ENCODE data around the gene SRRM4. TPM values are rescaled to one million over a fixed set of nuclear protein-coding genes. Genes with fewer than 3 reads are reported as not detected.

The SRRM4 gene
- total and polyA plus RNA-seq, 3 donors from 2014 or later: 0.37 to 1.4 (median 0.79) TPM

DNA sequence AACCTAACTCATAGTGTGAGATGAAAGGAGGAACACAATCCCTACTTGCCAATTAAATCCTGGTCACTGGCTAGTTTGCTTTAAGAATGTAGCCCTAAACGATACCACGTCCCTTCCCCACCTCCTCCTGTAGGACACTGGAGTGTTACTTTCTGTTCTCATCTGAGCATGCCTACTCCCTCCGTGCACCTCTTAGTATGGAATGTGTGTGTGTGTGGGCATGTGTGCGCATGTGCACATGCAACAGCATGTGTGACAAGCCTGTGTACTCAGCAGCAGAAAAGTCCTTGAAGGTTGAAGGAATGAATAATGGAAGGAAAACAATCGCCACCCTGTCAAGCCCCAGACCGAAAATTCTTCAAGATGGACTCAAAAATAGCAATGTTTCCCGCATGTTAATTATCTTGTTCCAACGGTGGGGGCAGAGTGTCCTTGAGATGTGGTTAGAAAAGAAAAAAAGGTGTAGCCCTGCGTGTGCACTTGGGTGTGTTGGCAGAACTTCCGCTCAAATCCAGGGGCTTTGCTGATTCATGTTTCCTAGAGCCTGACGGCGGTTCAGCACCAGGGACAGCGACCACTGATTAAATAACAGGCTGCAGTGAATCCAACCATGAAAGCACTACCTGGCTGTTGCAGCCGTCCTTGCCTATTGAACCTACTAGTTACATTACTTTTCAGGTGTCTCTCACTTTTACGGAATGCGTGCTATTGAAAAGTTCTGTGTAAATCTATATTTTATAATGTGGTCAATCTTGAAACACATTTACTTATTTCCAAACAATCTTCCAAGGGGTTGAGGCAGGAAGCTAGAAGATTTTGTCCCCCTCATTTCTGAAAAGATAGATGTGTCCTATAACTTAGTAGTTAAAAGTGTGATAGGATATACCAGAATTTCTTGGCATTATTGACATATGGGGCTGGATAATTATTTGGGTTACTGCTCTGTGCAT is 79.8 kb downstream of the SRRM4 start:
- 17 to 24% methylated on average over 16 of the region's 16 CpGs for WGBS, 2 donors
- Histone ChIP-seq H3K27me3 (no peaks in the 10 kb centered on the region), H3K36me3 (ENCODE audit: low read depth, missing control alignments) (no peaks in the 10 kb centered on the region), H3K4me1 (no peaks in the 10 kb centered on the region), H3K9me3 (no peaks in the 10 kb centered on the region), H3K27ac (no peak overlapping the region), H3K4me3 (no peak overlapping the region)
- peak; percentile 77 for DNase-seq
- TF ChIP-seq, protein P1, sequence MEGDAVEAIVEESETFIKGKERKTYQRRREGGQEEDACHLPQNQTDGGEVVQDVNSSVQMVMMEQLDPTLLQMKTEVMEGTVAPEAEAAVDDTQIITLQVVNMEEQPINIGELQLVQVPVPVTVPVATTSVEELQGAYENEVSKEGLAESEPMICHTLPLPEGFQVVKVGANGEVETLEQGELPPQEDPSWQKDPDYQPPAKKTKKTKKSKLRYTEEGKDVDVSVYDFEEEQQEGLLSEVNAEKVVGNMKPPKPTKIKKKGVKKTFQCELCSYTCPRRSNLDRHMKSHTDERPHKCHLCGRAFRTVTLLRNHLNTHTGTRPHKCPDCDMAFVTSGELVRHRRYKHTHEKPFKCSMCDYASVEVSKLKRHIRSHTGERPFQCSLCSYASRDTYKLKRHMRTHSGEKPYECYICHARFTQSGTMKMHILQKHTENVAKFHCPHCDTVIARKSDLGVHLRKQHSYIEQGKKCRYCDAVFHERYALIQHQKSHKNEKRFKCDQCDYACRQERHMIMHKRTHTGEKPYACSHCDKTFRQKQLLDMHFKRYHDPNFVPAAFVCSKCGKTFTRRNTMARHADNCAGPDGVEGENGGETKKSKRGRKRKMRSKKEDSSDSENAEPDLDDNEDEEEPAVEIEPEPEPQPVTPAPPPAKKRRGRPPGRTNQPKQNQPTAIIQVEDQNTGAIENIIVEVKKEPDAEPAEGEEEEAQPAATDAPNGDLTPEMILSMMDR (IDR thresholded peaks at IDR 0.05): no peak
- no peak for TF ChIP-seq POLR2A (IDR thresholded peaks at IDR 0.05)
- intact Hi-C loops (cut with DNase I; ENCODE audit: low total_unique reads): no loop called here

DNA sequence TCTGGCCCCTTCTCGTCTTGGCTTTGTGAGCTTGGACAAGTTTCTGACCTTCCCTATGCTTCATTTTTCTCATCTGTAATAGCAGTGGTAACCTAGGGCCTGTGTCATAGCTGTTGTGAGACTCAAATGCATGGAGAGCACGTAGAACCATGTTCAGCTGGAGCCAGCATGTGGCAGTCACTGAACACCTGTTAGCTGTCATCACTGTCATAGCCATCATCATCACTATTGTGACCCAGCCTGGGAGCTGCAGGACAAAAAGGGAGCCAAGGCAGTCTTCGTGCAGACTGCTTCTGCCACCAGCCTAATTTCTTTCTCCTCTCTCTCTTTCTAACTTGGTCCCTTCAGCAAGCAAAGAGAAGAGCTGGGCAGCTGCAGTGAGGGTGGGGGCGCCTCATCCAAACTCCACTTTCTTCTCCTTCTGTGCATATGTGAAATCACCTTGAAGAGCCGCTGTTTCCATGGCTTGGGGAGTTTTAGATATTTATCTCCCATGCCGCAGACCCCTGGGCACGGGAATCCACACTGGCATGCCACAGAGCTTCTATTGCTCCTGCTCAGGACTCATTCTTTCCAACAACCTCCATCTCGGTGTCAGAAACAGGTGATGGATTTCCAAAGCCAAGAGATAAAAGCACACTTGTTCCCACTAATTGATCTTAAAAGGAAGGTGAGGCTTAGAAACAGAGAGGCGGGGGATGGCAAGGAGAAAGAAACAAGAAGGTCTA is 87.0 kb downstream of the SRRM4 start:
- no peaks in the 10 kb centered on the region for H3K4me1 ChIP-seq
- no peak for DNase-seq
- no peaks in the 10 kb centered on the region for H3K27me3 ChIP-seq
- no peak overlapping the region for H3K4me3 ChIP-seq
- H3K9me3 ChIP-seq: no peaks in the 10 kb centered on the region
- TF ChIP-seq POLR2A (IDR thresholded peaks at IDR 0.05): no peak
- TF ChIP-seq, protein P1 (IDR thresholded peaks at IDR 0.05): no peak
- no peaks in the 10 kb centered on the region for H3K36me3 ChIP-seq (ENCODE audit: low read depth, missing control alignments)
- WGBS, 2 donors: 69 to 72% methylated on average over 9 of the region's 9 CpGs
- intact Hi-C loops (cut with DNase I; ENCODE audit: low total_unique reads): no loop called here
- H3K27ac ChIP-seq: no peak overlapping the region

DNA sequence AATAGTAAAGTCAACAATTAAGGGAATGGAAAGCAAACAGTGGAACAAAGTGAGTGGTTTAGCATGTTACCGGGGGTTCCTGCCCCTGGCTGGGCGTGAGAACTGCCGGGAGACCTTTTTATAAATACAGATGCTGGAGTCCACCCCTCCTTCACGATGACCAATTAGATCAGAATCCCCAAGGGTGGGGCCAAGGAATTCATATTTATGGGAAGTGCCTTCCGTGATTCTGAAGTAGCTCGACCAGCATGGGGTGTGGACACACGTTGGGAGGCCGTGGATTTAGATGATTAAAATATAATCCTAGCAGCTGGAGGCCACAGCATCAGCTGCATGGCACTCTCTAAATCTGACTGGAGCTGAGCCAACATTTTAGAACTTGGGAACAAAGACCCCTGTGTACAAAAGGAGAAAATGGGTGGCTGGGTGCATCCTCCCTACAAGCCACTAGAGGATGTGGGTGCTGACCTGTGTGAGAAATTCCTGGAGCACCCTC is 87.9 kb downstream of the SRRM4 start:
- WGBS, 2 donors: 44 to 55% methylated on average over 8 of the region's 8 CpGs
- Histone ChIP-seq H3K36me3 (ENCODE audit: low read depth, missing control alignments) (no peaks in the 10 kb centered on the region), H3K27me3 (no peaks in the 10 kb centered on the region), H3K4me3 (no peak overlapping the region), H3K27ac (no peak overlapping the region), H3K9me3 (no peaks in the 10 kb centered on the region), H3K4me1 (no peaks in the 10 kb centered on the region)
- no peak for DNase-seq
- intact Hi-C loops (cut with DNase I; ENCODE audit: low total_unique reads): no loop called here
- no peak for TF ChIP-seq POLR2A (IDR thresholded peaks at IDR 0.05)
- TF ChIP-seq, protein P1 (IDR thresholded peaks at IDR 0.05): no peak

DNA sequence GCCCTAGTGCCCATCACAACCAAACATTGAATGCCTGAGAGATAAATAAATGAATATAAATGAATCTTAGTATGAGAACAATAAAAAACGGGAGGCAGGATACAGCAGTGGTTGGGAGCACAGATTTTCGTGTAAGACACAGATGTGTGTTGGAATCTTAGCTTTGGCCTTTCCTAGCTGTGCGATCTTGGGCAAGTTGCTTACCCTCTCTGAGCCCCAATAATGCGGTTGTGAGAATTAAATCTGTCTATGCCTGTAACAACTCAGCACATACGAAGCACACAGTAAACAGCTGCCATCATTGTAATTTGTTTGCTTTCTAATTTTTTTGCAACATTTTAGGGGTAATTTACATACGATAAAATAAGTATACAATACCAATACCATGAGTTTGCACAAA is 89.8 kb downstream of the SRRM4 start:
- TF ChIP-seq POLR2A (IDR thresholded peaks at IDR 0.05): no peak
- TF ChIP-seq, protein P1 (IDR thresholded peaks at IDR 0.05): no peak
- Histone ChIP-seq H3K4me3 (no peak overlapping the region), H3K27me3 (no peaks in the 10 kb centered on the region), H3K4me1 (no peaks in the 10 kb centered on the region), H3K36me3 (ENCODE audit: low read depth, missing control alignments) (no peaks in the 10 kb centered on the region), H3K27ac (no peak overlapping the region), H3K9me3 (no peaks in the 10 kb centered on the region)
- DNase-seq: no peak
- WGBS, 2 donors: 86 to 91% methylated on average over 6 of the region's 6 CpGs
- intact Hi-C loops (cut with DNase I; ENCODE audit: low total_unique reads): no loop called here

Measured in testis (tissue), 3 donors.